Lower leg skin (tissue), 3 donors: ENCODE data around the gene NRM.

Experiments
- CTCF ChIP-seq, 3 donors: fragments of 450-650 bp; IDR thresholded peaks; one replicate each; pipeline ENCODE4 v1.5.1; 2016; ENCODE audit warnings: antibody characterized with exemption in 3 of 3, mild to moderate bottlenecking in 3 of 3, moderate library complexity in 2 of 3
- POLR2A ChIP-seq, 2 donors: fragments of 450-650 bp; IDR thresholded peaks; one replicate each; pipeline ENCODE4 v1.6.1; 2016 to 2017; ENCODE audit warnings: antibody characterized with exemption in 2 of 2, mild to moderate bottlenecking in 1 of 2, moderate library complexity in 1 of 2

- no peak for TF ChIP-seq CTCF (IDR thresholded peaks at IDR 0.05)
- TF ChIP-seq POLR2A (IDR thresholded peaks at IDR 0.05) = no peak
These were observed 21.7 kb upstream of the NRM start for GRCh38 chr6:30712441-30712945.
